ENCODE results near the gene STK38.

The STK38 gene

DNA sequence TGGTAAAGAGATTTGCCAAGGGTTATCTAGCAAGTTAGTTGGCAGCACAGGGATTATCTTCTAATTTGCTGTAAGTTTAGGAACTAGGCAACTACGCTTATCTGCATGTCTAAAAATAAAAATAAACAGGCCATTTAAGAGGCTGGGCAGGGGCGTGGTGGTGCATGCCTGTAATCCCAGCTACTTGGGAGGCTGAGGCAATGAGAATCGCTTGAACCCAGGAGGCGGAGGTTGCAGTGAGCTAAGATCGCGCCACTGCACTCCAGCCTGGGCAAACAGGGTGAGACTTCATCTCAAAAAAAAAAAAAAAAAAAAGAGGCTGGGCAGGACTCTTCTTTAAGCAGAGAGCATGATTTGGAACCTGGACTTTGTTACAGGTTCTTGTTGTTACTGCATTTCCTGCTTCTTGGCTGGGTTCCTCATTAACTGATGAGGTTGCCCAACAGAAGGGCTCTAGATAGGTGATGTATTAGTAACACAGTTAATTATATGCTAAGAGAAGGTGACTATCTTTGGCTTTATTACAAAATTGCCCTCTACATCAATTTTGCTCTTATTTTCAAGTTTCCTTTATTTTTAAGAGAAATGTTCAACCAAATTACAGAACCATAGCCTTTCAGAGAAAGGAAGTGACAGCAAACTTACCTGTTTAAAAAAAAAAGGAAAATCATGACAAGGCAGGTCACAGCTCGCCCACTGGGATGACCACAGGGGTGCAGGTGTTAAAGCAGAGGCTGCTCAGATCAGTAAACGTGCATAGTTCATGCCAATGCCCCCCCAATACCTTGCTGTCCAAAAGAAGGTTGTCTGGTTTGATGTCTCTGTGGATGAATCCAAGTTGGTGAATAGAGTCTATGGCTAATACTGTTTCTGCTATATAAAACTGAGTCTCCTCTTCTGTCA is 32.5 kb downstream of the STK38 start:
- H3K4me3 ChIP-seq (ENCODE audit: low read depth, low read length) = no peak overlapping the region
- TF ChIP-seq, protein P1, sequence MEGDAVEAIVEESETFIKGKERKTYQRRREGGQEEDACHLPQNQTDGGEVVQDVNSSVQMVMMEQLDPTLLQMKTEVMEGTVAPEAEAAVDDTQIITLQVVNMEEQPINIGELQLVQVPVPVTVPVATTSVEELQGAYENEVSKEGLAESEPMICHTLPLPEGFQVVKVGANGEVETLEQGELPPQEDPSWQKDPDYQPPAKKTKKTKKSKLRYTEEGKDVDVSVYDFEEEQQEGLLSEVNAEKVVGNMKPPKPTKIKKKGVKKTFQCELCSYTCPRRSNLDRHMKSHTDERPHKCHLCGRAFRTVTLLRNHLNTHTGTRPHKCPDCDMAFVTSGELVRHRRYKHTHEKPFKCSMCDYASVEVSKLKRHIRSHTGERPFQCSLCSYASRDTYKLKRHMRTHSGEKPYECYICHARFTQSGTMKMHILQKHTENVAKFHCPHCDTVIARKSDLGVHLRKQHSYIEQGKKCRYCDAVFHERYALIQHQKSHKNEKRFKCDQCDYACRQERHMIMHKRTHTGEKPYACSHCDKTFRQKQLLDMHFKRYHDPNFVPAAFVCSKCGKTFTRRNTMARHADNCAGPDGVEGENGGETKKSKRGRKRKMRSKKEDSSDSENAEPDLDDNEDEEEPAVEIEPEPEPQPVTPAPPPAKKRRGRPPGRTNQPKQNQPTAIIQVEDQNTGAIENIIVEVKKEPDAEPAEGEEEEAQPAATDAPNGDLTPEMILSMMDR (IDR thresholded peaks at IDR 0.05; ENCODE audit: control insufficient read depth, extremely low read depth, insufficient read depth) = no peak
- no peak for DNase-seq (ENCODE audit: low read depth)

DNA sequence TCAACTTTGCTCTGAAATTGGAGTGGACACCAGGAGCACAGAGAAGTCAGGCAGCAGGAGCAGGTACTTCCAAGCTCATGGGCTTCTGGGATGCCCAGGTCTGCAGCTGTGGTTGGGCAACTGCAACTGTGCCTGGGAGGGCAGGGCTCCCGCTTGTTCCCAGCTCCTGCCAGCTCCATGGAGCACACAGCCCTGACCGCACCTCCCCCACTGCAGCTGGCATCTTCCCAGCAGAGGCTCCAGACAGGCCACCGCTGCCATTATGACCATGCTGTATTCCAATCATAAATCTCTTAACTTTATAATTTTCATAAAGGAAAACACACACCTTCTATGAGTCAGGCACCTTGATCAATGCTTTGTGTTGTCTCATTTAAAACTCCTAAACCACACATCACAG is 36.9 kb downstream of the STK38 start:
- no peak for DNase-seq (ENCODE audit: low read depth)
- H3K4me3 ChIP-seq (ENCODE audit: low read depth, low read length) = no peak overlapping the region
- TF ChIP-seq, protein P1 (IDR thresholded peaks at IDR 0.05; ENCODE audit: control insufficient read depth, extremely low read depth, insufficient read depth) = no peak

DNA sequence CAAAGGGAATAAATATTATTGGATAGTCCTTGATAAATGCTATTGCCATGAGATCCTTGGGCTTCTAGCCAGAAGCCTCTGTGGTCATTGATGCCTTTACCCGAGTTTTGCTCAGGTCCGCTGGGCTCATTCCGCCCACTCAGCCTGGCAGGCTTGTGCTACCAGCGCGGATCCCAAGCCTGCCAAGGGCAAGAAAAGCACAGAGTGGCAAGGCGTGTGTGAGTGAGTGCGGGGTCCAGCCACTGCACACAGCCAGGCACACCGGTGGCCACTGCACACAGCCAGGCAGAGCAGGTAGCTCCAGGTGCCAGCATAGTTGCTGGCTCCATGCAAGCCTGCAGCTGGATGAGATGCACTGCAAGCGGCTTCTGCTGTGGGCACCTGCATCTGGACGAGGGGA is 38.7 kb downstream of the STK38 start:
- DNase-seq (ENCODE audit: low read depth) = no peak
- H3K4me3 ChIP-seq (ENCODE audit: low read depth, low read length) = no peak overlapping the region

DNA sequence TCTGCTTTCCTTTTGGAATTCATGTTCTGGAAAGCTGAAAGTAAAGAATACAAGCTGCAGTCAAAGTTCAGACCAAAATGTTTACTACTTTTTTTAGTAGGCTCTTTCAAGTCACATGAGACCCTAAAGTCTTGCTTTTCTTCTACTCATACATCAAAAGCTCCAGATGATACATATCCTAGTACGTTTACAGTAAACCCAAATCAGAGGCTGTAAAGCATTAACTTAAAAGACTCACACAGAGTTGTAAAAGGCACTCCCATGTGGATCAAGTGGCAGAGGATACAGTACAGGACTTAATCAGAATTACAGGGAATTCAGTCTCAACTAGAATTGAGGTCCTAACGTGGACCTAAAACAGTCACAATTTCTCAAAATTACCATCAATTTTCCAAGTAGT is 40.7 kb downstream of the STK38 start:
- H3K4me3 ChIP-seq (ENCODE audit: low read depth, low read length) = no peak overlapping the region
- no peak for DNase-seq (ENCODE audit: low read depth)
- TF ChIP-seq, protein P1 (IDR thresholded peaks at IDR 0.05; ENCODE audit: control insufficient read depth, extremely low read depth, insufficient read depth) = no peak

More for the DNA sequence above, 38.7 kb downstream of the STK38 start:
- TF ChIP-seq, protein P1 (IDR thresholded peaks at IDR 0.05; ENCODE audit: control insufficient read depth, extremely low read depth, insufficient read depth) = no peak

DNA sequence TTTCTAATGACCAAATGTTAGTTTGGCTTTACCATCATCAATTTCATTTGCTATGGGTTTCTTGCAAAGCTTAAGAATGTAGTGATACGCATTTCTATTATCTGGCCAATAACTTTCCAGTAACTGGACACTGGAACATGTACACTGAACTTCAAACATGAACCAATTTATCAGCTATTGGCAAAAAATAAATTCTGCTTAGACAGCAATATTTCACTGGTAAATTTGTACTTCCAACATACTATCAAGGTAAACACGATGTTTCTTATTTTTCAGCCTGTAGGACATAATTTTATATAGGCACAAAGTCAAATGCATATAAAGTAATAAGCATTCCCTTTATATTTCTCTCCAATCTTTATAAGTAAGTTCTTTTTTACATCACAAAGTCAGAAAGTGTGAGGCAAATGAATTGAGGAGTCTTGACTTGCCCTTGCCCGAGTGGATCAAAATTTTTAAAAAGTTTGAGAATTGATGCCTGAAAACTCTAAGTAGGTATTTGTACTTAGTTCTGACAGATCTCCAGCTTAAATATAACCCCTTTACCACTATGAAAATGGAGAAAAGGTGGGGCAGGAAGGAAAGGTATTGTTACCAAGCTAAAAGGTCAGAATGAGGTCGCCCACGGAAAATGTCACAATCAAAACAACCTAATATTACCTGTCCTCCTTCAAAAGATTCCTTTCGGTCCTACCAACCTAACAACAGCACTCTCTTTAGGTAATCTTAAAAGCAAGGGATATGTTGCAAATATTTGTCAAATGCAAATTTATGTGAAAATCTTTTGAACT is 41.3 kb downstream of the STK38 start:
- no peak overlapping the region for H3K4me3 ChIP-seq (ENCODE audit: low read depth, low read length)
- TF ChIP-seq, protein P1 (IDR thresholded peaks at IDR 0.05; ENCODE audit: control insufficient read depth, extremely low read depth, insufficient read depth) = no peak
- no peak for DNase-seq (ENCODE audit: low read depth)

DNA sequence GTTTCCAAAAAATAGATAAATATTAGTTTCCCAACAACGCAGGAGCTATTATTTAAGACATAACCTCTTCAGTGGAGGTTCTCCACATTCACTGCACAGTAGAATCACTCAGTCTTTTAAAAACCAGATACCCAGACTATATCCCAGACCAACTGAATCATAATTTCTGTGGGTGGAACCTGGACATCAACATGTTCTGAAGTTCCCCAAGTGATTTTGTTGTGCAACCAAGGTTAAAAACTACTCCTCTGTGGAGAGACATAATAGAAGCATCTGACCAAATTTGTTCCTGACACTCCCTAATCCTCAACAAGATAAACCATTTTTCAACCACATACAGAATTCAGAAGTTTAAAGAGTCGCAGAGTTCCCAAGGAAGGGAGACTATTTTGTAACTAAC is 42.3 kb downstream of the STK38 start:
- TF ChIP-seq, protein P1 (IDR thresholded peaks at IDR 0.05; ENCODE audit: control insufficient read depth, extremely low read depth, insufficient read depth) = no peak
- no peak overlapping the region for H3K4me3 ChIP-seq (ENCODE audit: low read depth, low read length)
- no peak for DNase-seq (ENCODE audit: low read depth)
